ENCODE data around the gene CASP2.

The CASP2 gene

GRCh38 chr7:143299840-143300239, 11.7 kb downstream of the CASP2 start:
- no peak for DNase-seq

DNA sequence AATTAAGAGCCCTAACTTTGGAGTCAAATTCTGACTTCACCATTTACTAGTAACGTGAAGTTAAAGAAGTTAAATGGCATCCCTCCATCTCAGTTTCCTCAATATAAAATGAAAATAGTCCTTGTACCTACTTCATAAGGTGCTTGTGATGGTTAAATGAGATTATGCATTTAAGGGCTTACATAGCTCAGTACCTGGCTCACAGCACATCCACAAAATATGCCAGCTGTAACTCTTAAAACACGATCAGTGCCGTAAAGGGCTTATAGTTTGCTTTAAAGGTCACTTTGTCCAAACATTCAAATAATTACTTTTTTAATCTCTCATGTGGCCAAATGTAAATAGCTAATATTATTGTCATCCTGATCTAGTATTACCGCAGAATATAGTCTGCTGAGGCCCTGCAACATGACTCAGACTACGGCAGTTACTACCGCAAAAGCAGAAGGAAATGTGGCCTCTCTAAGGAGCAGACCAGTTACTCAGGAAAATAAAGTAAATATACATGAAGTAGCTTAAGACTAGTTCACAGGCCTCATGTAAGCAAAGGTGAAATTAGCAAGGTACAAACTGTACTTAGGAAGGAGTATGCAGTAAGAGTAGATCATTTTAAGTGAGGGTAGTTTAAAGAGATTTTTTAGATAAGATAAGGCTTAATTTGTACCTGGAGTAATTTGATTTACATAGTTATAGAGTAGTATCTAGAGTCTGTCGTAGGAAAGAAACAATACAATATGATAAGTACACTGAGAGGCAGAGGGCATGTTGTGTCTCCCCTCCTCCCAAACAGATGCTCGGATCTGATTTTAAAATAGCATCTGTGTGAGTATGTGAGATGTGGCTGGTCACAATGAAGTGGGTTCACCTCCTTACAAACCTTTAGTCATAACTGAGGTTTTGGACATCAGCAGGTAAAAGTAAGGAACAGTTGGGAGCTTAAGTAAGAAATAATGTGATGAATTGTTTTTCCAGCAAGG, 13.1 kb downstream of the CASP2 start:
- DNase-seq, result no peak

GRCh38 chr7:143303733-143304132, 15.6 kb downstream of the CASP2 start:
- DNase-seq, result no peak

- DNase-seq, result no peak
Observed at GRCh38 chr7:143304938-143305337, 16.8 kb downstream of the CASP2 start.

DNA sequence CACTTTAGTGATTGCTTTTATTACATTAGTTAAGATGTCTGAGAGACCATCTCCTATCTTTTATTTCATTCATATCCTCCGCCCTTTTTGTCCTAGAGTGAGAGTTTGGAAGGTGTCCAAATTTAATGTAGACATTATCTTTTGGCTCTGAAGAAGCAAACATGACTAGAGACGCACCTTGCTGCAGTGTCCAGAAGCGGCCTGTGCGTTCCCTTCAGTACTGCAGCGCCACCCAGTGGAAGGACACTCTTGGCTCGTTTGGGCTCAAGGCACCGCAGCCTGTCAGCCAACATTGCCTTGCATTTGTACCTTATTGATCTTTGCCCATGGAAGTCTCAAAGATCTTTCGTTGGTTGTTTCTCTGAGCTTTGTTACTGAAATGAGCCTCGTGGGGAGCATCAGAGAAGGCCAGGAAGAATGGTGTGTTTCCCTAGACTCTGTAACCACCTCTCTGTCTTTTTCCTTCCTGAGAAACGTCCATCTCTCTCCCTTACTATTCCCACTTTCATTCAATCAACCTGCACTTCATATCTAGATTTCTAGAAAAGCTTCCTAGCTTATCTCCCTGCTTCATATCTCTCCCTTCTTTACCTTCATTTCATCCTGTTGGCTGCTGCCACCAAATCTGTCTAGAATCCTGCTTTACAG, 17.4 kb downstream of the CASP2 start:
- peak; percentile 18 for DNase-seq

DNA sequence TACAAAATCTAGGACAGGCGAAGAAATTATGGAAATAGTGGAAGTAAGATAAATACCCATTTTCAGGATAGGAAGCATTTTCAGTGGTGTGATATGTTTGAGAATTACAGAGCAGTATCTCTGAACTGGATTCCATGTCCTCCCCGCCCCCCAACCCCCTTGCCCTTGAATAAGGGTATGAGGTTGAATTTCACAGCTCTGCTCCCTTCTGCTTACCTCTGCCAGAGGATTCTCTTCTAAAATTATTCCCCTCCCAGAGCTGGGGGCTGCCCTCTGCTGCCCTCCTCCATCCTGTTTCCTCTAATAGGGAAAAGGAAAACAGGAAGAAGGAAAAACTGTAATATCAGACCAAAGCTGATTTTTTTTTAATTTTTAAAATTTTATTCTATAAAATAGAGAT, 20.5 kb downstream of the CASP2 start:
- no peak for DNase-seq

DNA sequence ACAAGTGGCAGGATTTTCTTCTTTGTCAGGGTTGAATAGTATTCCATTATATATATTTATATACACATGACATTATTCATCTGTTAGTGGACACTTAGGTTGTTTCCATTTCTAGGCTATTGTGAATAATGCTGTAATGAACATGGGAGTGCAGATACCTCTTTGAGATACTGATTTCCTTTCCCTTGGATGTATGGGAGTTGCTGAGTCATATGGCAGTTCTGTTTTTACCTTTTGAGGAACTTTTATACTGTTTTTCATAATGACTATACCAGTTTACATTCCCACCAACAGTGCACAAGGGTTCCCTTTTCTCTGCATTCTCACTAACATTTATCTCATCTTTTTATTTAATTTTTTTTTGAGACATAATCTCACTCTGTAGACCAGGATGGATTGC, 26.0 kb downstream of the CASP2 start:
- no peak for DNase-seq

DNA sequence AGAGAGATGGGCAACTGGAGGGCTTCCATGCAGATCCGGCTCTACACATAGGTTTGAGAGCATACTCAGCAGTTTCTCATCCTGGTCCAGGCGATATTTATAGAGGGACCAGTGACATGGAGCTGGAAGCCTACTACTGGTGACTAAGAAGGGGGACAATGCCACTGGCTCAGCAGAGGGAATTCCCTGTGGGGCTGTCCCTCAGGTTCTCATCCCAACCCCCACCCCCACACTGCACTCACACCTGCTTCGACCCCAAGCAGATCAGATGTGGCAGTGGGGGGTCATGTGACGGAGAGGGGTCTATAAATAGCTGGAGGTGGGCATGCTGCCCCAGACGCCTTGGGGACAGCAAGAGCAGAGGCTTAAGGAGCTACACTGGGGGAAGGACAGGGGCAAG, 27.6 kb downstream of the CASP2 start, which contains the start of gene CLCN1:
CLCN1 (plus strand) TSS at position 336 of the 400 bp plus-strand sequence. CDS start 102 bp downstream, outside the sequence.
- no peak for DNase-seq

GRCh38 chr7:143316492-143316891, 28.3 kb downstream of the CASP2 start:
- DNase-seq, result no peak

DNA sequence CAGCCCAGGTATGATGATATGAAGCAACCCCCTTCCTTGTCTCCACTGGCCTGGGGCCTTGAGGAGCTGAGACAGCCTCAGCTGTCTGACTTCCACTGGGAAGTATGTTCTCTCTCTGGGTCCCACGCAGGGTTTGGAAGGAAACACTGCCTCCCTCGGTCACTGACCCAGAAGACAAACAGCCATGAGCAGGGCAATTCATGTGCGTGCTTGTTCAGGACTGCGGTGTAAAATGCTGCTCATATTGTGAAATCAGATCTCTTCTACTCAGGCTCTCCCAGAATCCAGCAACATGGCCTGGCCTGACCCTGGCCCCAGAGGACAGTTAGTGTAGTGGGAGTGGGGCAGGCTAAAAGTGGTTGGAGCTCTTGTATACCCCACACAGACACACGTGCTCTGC, 30.5 kb downstream of the CASP2 start:
- DNase-seq, result no peak

DNA sequence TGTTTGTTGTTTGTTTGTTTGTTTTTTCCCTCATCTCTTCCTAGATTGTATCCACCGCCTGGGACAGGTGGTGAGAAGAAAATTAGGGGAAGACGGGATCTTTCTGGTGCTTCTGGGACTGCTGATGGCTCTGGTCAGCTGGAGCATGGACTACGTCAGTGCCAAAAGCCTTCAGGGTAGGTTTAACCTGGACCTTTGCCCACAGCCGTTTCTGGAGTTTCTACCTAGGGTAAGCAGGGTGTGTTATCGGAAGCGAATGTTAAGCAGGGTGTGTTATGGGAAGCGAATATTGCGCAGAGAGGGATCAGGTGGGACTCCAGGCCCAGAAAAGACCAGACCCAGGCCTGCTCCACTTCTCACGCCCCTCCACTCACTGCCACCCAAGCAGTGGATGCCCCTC, 32.5 kb downstream of the CASP2 start:
- DNase-seq, result peak; percentile 6

DNA sequence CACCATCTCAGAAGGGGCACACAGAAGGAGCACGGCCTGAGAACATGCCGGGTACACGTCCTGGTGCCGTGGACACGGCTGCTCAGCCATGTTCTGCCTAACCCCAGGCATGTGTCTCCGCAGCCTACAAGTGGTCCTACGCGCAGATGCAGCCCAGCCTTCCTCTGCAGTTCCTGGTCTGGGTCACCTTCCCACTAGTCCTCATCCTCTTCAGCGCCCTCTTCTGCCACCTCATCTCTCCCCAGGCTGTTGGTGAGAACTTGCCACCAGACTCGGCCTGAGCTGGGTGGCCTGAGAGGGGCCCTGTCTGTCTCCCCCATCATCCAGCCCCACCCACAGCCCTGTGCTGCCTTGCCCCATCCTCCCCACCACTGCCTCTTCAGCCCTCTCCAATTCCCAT, 33.1 kb downstream of the CASP2 start:
- no peak for DNase-seq

DNA sequence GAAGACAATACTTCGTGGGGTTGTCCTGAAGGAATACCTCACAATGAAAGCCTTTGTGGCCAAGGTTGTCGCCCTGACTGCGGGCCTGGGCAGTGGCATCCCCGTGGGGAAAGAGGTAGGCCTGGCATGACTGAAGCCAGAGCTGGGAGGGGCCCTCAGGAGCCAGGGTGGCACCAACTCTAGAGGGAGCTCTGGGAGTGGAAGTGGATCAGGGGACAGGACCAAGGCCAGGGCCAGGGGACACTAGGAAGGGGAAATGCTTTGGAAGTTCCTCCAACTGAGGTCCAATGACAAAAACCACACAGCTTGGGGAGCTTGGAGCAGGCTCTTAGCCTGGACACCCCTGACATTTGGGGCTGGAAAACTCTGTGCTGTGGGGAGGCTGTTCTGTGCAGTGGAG, 33.6 kb downstream of the CASP2 start:
- no peak for DNase-seq

GRCh38 chr7:143322760-143323633, 34.8 kb downstream of the CASP2 start:
- DNase-seq, result no peak

- no peak for DNase-seq
Observed at GRCh38 chr7:143323653-143324052, 35.5 kb downstream of the CASP2 start.

- no peak for DNase-seq
Observed at GRCh38 chr7:143325240-143325639, 37.1 kb downstream of the CASP2 start.

DNA sequence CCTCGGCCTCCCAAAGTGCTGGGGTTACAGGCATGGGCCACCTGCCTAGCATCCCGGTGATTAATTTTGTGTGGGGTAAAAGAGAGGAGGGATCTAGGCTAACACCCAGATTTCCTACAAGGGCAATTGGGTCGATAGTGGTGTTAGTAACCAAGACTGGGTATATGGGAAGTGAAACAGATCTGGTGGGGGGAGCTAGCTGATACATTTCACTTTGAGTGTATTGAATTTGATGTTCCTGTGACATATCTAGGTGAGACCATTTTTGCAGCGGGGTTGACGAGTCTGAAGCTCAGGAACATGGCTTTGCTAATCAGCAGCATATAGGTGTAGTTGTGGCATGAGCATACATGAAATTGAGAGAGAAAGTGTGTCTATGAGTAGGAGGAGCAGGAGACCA, 39.8 kb downstream of the CASP2 start:
- DNase-seq, result no peak

- DNase-seq, result no peak
Observed at GRCh38 chr7:143329471-143330170, 41.5 kb downstream of the CASP2 start.

DNA sequence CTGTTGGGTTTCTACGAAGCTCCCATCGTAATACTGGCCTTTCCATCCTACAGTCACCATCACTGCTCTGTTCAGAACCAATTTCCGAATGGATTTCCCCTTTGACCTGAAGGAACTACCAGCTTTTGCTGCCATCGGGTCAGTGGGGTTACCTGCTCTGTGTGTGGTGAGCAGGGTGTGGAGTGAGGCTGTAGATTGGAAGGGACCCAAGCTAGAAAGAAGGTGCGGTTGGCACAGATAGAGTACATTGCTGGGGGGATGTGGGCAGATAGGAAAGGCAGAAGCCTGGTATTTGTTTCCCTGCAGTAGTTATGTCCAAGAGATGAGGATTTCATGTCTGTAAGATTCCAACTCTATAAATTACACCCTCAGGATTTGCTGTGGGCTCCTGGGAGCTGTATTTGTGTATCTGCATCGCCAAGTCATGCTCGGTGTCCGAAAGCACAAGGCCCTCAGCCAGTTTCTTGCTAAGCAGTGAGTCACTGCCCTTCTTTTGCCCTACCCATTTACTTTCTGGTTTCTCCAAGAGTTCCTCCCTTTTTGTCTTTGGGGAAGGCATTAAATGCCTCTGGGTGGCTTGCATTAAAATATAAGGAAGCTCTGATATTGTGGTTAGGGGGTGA, 43.1 kb downstream of the CASP2 start:
- DNase-seq, result peak; percentile 91

DNA sequence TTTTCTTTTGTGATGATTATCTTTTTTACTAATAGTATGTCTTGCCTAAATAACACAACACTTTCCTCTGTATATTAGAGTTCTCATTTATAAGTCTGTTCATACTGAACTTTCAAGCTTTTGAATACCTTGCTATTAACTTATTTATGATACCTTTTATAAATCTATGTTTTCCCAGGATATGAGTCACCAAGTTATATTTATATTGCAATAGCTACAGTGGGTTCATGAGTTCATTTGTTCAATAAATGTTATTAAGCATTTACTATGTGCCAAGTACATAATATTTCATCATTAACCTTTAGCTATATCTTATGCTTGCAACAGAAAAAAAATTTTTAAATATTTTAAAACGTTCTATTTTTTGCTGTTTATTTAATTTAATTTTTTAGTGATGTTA, 46.1 kb downstream of the CASP2 start:
- DNase-seq, result no peak

- no peak for DNase-seq
Observed at GRCh38 chr7:143337216-143337615, 49.1 kb downstream of the CASP2 start.

GRCh38 chr7:143341842-143342241, 53.7 kb downstream of the CASP2 start:
- DNase-seq, result no peak

Measured in NCI-H226 (cell line).